GM12865 (cell line): ENCODE results near the gene ASF1B.

Experiments
- DNase-seq: peaks from one replicate; pipeline ENCODE4 v3.0.0; 2010; ENCODE audit warnings: low read depth
- H3K4me3 ChIP-seq: 2 replicates; pipeline ENCODE4 v1.5.1; 2011; ENCODE audit warnings: mild to moderate bottlenecking, low read depth, low read length, control low read depth
- CTCF ChIP-seq: IDR thresholded peaks from 2 replicates; pipeline ENCODE4 v1.5.1; 2011; ENCODE audit warnings: low read length, control low read depth, low read depth, inconsistent platforms; ENCODE audit not compliant: insufficient read depth; ENCODE audit errors: missing control alignments

ASF1B gene

GRCh38 chr19:14165990-14166830 lies 29.8 kb upstream of the ASF1B start:
- no peak for TF ChIP-seq CTCF
- no peak overlapping the region for H3K4me3 ChIP-seq
- DNase-seq = peak; percentile 15

- no peak for TF ChIP-seq CTCF
- no peak for DNase-seq
- H3K4me3 ChIP-seq = no peak overlapping the region
Observed at GRCh38 chr19:14164724-14165493, 28.5 kb upstream of the ASF1B start.

GRCh38 chr19:14164082-14164481 lies 27.7 kb upstream of the ASF1B start:
- TF ChIP-seq CTCF = no peak
- H3K4me3 ChIP-seq = no peak overlapping the region
- no peak for DNase-seq

GRCh38 chr19:14162871-14163297 lies 26.5 kb upstream of the ASF1B start:
- DNase-seq = no peak
- no peak for TF ChIP-seq CTCF
- no peak overlapping the region for H3K4me3 ChIP-seq

GRCh38 chr19:14161305-14161704 lies 24.9 kb upstream of the ASF1B start:
- no peak overlapping the region for H3K4me3 ChIP-seq
- DNase-seq = no peak
- no peak for TF ChIP-seq CTCF

- no peak for TF ChIP-seq CTCF
- DNase-seq = no peak
- H3K4me3 ChIP-seq = no peak overlapping the region
Observed at GRCh38 chr19:14160017-14160703, 23.8 kb upstream of the ASF1B start.
